Tibial artery (tissue), 4 donors: ENCODE measurements around the gene WDR37.

Experiments
- DNase-seq, 2 donors: peaks; one replicate each; pipeline ENCODE4 v3.0.0-alpha.2; 2019
- H3K27ac ChIP-seq, 2 donors: fragments of 200-600 bp; sonication (generic) in 1 of 2; 1 replicate in 1 of 2; 2 replicates in 1 of 2; pipeline ENCODE4 v1.5.1; 2018 to 2019; ENCODE audit warnings: mild to moderate bottlenecking in 1 of 2
- H3K27me3 ChIP-seq, 2 donors: fragments of 200-600 bp; sonication (generic) in 1 of 2; one replicate each; pipeline versions ENCODE4 v1.5.1 to v1.6.0; 2016 to 2019
- H3K36me3 ChIP-seq, 3 donors: fragments of 200-600 bp; sonication (generic) in 2 of 3; one replicate each; pipeline ENCODE4 v1.5.1; 2016 to 2019; ENCODE audit warnings: mild to moderate bottlenecking in 2 of 3
- H3K4me1 ChIP-seq, 4 donors: fragments of 200-600 bp; sonication (generic) in 2 of 4; 1 replicate in 3 of 4; 2 replicates in 1 of 4; pipeline ENCODE4 v1.5.1; 2016 to 2019
- H3K4me3 ChIP-seq, 2 donors: fragments of 200-600 bp; sonication (generic) in 1 of 2; 1 replicate in 1 of 2; 2 replicates in 1 of 2; pipeline ENCODE4 v1.5.1; 2018 to 2019; ENCODE audit warnings: mild to moderate bottlenecking in 2 of 2
- H3K9me3 ChIP-seq, 3 donors: fragments of 200-600 bp; sonication (generic) in 1 of 3; one replicate each; pipeline ENCODE4 v1.5.1; 2016 to 2019
- CTCF ChIP-seq, 2 experiments: fragments of 200-600 bp in 1 of 2; fragments of 450-650 bp in 1 of 2; IDR thresholded peaks; one replicate each; pipeline ENCODE4 v1.5.1; 2017 to 2019; ENCODE audit warnings: antibody characterized with exemption in 2 of 2, mild to moderate bottlenecking in 1 of 2, moderate library complexity in 1 of 2
- intact Hi-C: fragments of 100-400 bp; cut with DNase I; formaldehyde crosslinking; loops from one replicate; pipeline ENCODE4 v1.15.0; 2023; ENCODE audit warnings: low total_unique reads

The WDR37 gene

GRCh38 chr10:1126461-1126860, 70.3 kb downstream of the WDR37 start:
- no peak for TF ChIP-seq CTCF (IDR thresholded peaks at IDR 0.05)
- Histone ChIP-seq H3K27ac (no peak overlapping the region), H3K36me3 (peaks cover 65 to 90% (median 76%) of the 10 kb centered on the region in 3 donors), H3K4me1 (peaks cover 0 to 3% (median 0%) of the 10 kb centered on the region in 4 donors), H3K9me3 (no peaks in the 10 kb centered on the region), H3K4me3 (no peak overlapping the region), H3K27me3 (no peaks in the 10 kb centered on the region)
- intact Hi-C loops, result no loop called here
- no peak for DNase-seq

GRCh38 chr10:1127629-1128028, 71.4 kb downstream of the WDR37 start:
- Histone ChIP-seq H3K9me3 (no peaks in the 10 kb centered on the region), H3K4me3 (no peak overlapping the region), H3K27ac (no peak overlapping the region), H3K36me3 (peaks cover 64 to 85% (median 71%) of the 10 kb centered on the region in 3 donors), H3K4me1 (peaks cover 0 to 3% (median 0%) of the 10 kb centered on the region in 4 donors), H3K27me3 (no peaks in the 10 kb centered on the region)
- intact Hi-C loops, result no loop called here
- no peak for TF ChIP-seq CTCF (IDR thresholded peaks at IDR 0.05)
- no peak for DNase-seq

GRCh38 chr10:1128115-1128514, 71.9 kb downstream of the WDR37 start:
- H3K27ac ChIP-seq, result no peak overlapping the region
- no peak for TF ChIP-seq CTCF (IDR thresholded peaks at IDR 0.05)
- H3K9me3 ChIP-seq, result no peaks in the 10 kb centered on the region
- no peak overlapping the region for H3K4me3 ChIP-seq
- DNase-seq, result no peak
- H3K4me1 ChIP-seq, result peaks cover 0 to 3% (median 0%) of the 10 kb centered on the region in 4 donors
- peaks cover 62 to 85% (median 71%) of the 10 kb centered on the region in 3 donors for H3K36me3 ChIP-seq
- H3K27me3 ChIP-seq, result no peaks in the 10 kb centered on the region
- intact Hi-C loops, result no loop called here

GRCh38 chr10:1128649-1129048, 72.5 kb downstream of the WDR37 start:
- no peaks in the 10 kb centered on the region for H3K27me3 ChIP-seq
- H3K9me3 ChIP-seq, result no peaks in the 10 kb centered on the region
- intact Hi-C loops, result no loop called here
- no peak overlapping the region for H3K4me3 ChIP-seq
- DNase-seq, result no peak
- peaks cover 62 to 88% (median 67%) of the 10 kb centered on the region in 3 donors for H3K36me3 ChIP-seq
- no peak for TF ChIP-seq CTCF (IDR thresholded peaks at IDR 0.05)
- H3K27ac ChIP-seq, result no peak overlapping the region
- H3K4me1 ChIP-seq, result peaks cover 0 to 3% (median 0%) of the 10 kb centered on the region in 4 donors

- no peaks in the 10 kb centered on the region for H3K27me3 ChIP-seq
- peaks cover 51 to 72% (median 54%) of the 10 kb centered on the region in 3 donors for H3K36me3 ChIP-seq
- no peak for DNase-seq
- no peak for TF ChIP-seq CTCF (IDR thresholded peaks at IDR 0.05)
- no peaks in the 10 kb centered on the region for H3K9me3 ChIP-seq
- intact Hi-C loops, result no loop called here
- peaks cover 0 to 3% (median 0%) of the 10 kb centered on the region in 4 donors for H3K4me1 ChIP-seq
- no peak overlapping the region for H3K4me3 ChIP-seq
- H3K27ac ChIP-seq, result no peak overlapping the region
Observed at GRCh38 chr10:1130226-1130625, 74.0 kb downstream of the WDR37 start.
